ENCODE measurements around the gene PREX1. TPM values are rescaled to one million over a fixed set of nuclear protein-coding genes. Genes with fewer than 3 reads are reported as not detected.

The PREX1 gene
- total RNA-seq, 1 experiment from 2014 or later = not detected

GRCh38 chr20:48597521-48598302, 230.1 kb downstream of the PREX1 start:
- Mint-ChIP-seq H3K4me1 (ENCODE audit: insufficient read depth, unreplicated experiment) (no peaks in the 10 kb centered on the region), H3K36me3 (ENCODE audit: insufficient read depth, unreplicated experiment) (no peaks in the 10 kb centered on the region), H3K27me3 (ENCODE audit: insufficient read depth, unreplicated experiment) (peaks cover 55% of the 10 kb centered on the region), H3K4me3 (ENCODE audit: unreplicated experiment) (no peak overlapping the region), H3K27ac (ENCODE audit: low read depth, unreplicated experiment) (no peak overlapping the region), H3K9me3 (ENCODE audit: unreplicated experiment) (peaks cover 6% of the 10 kb centered on the region)
- DNase-seq (ENCODE audit: unreplicated experiment) = no peak
- CTCF ChIA-PET = no interaction called here
- POLR2A ChIA-PET = interaction anchor here (0.6 kb wide), 1 partner anchor 227 kb away, joined by 3 read pairs; no protein-coding TSS in a partner anchor
- no peak for TF ChIP-seq CTCF (IDR thresholded peaks at IDR 0.05; ENCODE audit: unreplicated experiment)
- intact Hi-C loops (cut with micrococcal nuclease) = no loop called here
- no TSS peak for BruUV-seq (replicated peaks)

- H3K27me3 Mint-ChIP-seq (ENCODE audit: insufficient read depth, unreplicated experiment) = peaks cover 44% of the 10 kb centered on the region
- CTCF ChIA-PET = interaction anchor here (0.6 to 0.7 kb wide), 5 partner anchors 11 to 308 kb away, joined by 3 to 4 read pairs (median 3); no protein-coding TSS in a partner anchor
- POLR2A ChIA-PET = no interaction called here
- intact Hi-C loops (cut with micrococcal nuclease) = no loop called here
- no peaks in the 10 kb centered on the region for H3K4me1 Mint-ChIP-seq (ENCODE audit: insufficient read depth, unreplicated experiment)
- no peak overlapping the region for H3K27ac Mint-ChIP-seq (ENCODE audit: low read depth, unreplicated experiment)
- no peak for DNase-seq (ENCODE audit: unreplicated experiment)
- H3K9me3 Mint-ChIP-seq (ENCODE audit: unreplicated experiment) = peaks cover 6% of the 10 kb centered on the region
- TF ChIP-seq CTCF (IDR thresholded peaks at IDR 0.05; ENCODE audit: unreplicated experiment) = no peak
- BruUV-seq (replicated peaks) = no TSS peak
- H3K4me3 Mint-ChIP-seq (ENCODE audit: unreplicated experiment) = no peak overlapping the region
- H3K36me3 Mint-ChIP-seq (ENCODE audit: insufficient read depth, unreplicated experiment) = no peaks in the 10 kb centered on the region
Observed at GRCh38 chr20:48596334-48596898, 231.4 kb downstream of the PREX1 start.

- intact Hi-C loops (cut with micrococcal nuclease) = no loop called here
- no peaks in the 10 kb centered on the region for H3K36me3 Mint-ChIP-seq (ENCODE audit: insufficient read depth, unreplicated experiment)
- H3K4me1 Mint-ChIP-seq (ENCODE audit: insufficient read depth, unreplicated experiment) = no peaks in the 10 kb centered on the region
- peaks cover 6% of the 10 kb centered on the region for H3K9me3 Mint-ChIP-seq (ENCODE audit: unreplicated experiment)
- no peak overlapping the region for H3K4me3 Mint-ChIP-seq (ENCODE audit: unreplicated experiment)
- TF ChIP-seq CTCF (IDR thresholded peaks at IDR 0.05; ENCODE audit: unreplicated experiment) = no peak
- peaks cover 37% of the 10 kb centered on the region for H3K27me3 Mint-ChIP-seq (ENCODE audit: insufficient read depth, unreplicated experiment)
- POLR2A ChIA-PET = interaction anchor here (0.6 kb wide), 1 partner anchor 1901 kb away, joined by 3 read pairs; no protein-coding TSS in a partner anchor
- DNase-seq (ENCODE audit: unreplicated experiment) = no peak
- H3K27ac Mint-ChIP-seq (ENCODE audit: low read depth, unreplicated experiment) = no peak overlapping the region
- CTCF ChIA-PET = interaction anchor here (0.6 to 1.9 kb wide), 6 partner anchors 14 to 308 kb away, joined by 3 to 6 read pairs (median 3); no protein-coding TSS in a partner anchor
- no TSS peak for BruUV-seq (replicated peaks)
Observed at GRCh38 chr20:48595495-48596333, 232.1 kb downstream of the PREX1 start.

GRCh38 chr20:48594533-48594932, 233.3 kb downstream of the PREX1 start:
- H3K27me3 Mint-ChIP-seq (ENCODE audit: insufficient read depth, unreplicated experiment) = peaks cover 26% of the 10 kb centered on the region
- CTCF ChIA-PET = interaction anchor here (0.7 to 1.9 kb wide), 3 partner anchors 26 to 68 kb away, joined by 3 to 6 read pairs (median 3); no protein-coding TSS in a partner anchor
- no peak for DNase-seq (ENCODE audit: unreplicated experiment)
- intact Hi-C loops (cut with micrococcal nuclease) = no loop called here
- TF ChIP-seq CTCF (IDR thresholded peaks at IDR 0.05; ENCODE audit: unreplicated experiment) = no peak
- H3K9me3 Mint-ChIP-seq (ENCODE audit: unreplicated experiment) = peaks cover 6% of the 10 kb centered on the region
- H3K27ac Mint-ChIP-seq (ENCODE audit: low read depth, unreplicated experiment) = no peak overlapping the region
- no peaks in the 10 kb centered on the region for H3K36me3 Mint-ChIP-seq (ENCODE audit: insufficient read depth, unreplicated experiment)
- POLR2A ChIA-PET = interaction anchor here (1.0 kb wide), 1 partner anchor 113 kb away, joined by 3 read pairs; no protein-coding TSS in a partner anchor
- H3K4me3 Mint-ChIP-seq (ENCODE audit: unreplicated experiment) = no peak overlapping the region
- BruUV-seq (replicated peaks) = no TSS peak
- H3K4me1 Mint-ChIP-seq (ENCODE audit: insufficient read depth, unreplicated experiment) = no peaks in the 10 kb centered on the region
